Panc1 (cell line): ENCODE measurements around the gene OR10J1.

Experiments used
- REST ChIP-seq, 2 experiments: IDR thresholded peaks; 2 replicates each; pipeline ENCODE4 v1.6.1; 2011 to 2012; ENCODE audit warnings: low read depth in 2 of 2, control low read depth in 1 of 2, low read length in 1 of 2, mild to moderate bottlenecking in 1 of 2, moderate library complexity in 1 of 2; ENCODE audit not compliant: insufficient read depth in 1 of 2
- TF ChIP-seq, protein P1 (sequence below): fragments of 450-650 bp; IDR thresholded peaks from 2 replicates; pipeline ENCODE4 v1.5.1; 2017; ENCODE audit warnings: mild to moderate bottlenecking

DNA sequence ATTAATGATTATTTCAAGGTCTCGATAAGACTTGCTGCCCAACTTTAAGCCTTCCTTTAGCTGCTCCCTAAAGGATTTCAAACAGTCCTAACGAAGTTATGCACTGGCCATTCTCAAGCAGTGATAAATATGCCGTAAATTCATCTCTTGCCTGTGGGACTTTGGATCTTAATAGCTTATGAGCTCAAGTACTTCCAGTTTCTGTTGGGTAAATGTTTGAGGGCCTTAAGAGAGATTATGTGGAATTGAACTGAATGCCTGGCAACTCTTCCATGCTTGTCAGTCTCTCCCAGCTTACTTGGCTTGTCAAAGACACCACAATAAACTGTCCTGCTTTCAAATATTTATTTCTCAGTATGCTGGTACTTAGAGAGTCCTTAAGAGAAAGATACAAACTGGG lies 11.0 kb upstream of the OR10J1 start:
- TF ChIP-seq, protein P1, sequence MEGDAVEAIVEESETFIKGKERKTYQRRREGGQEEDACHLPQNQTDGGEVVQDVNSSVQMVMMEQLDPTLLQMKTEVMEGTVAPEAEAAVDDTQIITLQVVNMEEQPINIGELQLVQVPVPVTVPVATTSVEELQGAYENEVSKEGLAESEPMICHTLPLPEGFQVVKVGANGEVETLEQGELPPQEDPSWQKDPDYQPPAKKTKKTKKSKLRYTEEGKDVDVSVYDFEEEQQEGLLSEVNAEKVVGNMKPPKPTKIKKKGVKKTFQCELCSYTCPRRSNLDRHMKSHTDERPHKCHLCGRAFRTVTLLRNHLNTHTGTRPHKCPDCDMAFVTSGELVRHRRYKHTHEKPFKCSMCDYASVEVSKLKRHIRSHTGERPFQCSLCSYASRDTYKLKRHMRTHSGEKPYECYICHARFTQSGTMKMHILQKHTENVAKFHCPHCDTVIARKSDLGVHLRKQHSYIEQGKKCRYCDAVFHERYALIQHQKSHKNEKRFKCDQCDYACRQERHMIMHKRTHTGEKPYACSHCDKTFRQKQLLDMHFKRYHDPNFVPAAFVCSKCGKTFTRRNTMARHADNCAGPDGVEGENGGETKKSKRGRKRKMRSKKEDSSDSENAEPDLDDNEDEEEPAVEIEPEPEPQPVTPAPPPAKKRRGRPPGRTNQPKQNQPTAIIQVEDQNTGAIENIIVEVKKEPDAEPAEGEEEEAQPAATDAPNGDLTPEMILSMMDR, result no peak
- TF ChIP-seq REST (IDR thresholded peaks at IDR 0.05; ENCODE audit: insufficient read depth in 1 of 2, low read depth in 2 of 2, low read length in 1 of 2), result no peak
